ENCODE results near the gene ARHGAP12.
"Not testable (repeated sequence)": the region's sequence is repeated elsewhere in the genome, so short reads cannot be mapped to it uniquely, and the experiment has no call there.

ARHGAP12 gene

GRCh38 chr10:31774928-31775650, 153.5 kb downstream of the ARHGAP12 start:
- in situ Hi-C loops (cut with MboI; ENCODE audit: low sequenced_read_pairs): no loop called here

- in situ Hi-C loops (cut with MboI; ENCODE audit: low sequenced_read_pairs): no loop called here
These were observed 154.2 kb downstream of the ARHGAP12 start for GRCh38 chr10:31774299-31774900.

GRCh38 chr10:31773749-31774298, 154.8 kb downstream of the ARHGAP12 start:
- in situ Hi-C loops (cut with MboI; ENCODE audit: low sequenced_read_pairs): no loop called here

- in situ Hi-C loops (cut with MboI; ENCODE audit: low sequenced_read_pairs): no loop called here
These were observed 157.2 kb downstream of the ARHGAP12 start for GRCh38 chr10:31771331-31771831.

- in situ Hi-C loops (cut with MboI; ENCODE audit: low sequenced_read_pairs): no loop called here
These were observed 158.2 kb downstream of the ARHGAP12 start for GRCh38 chr10:31770307-31770902.

- in situ Hi-C loops (cut with MboI; ENCODE audit: low sequenced_read_pairs): no loop called here
These were observed 159.1 kb downstream of the ARHGAP12 start for GRCh38 chr10:31769564-31769963.

GRCh38 chr10:31768935-31769334, 159.7 kb downstream of the ARHGAP12 start:
- in situ Hi-C loops (cut with MboI; ENCODE audit: low sequenced_read_pairs): not testable (repeated sequence)

GRCh38 chr10:31768467-31768866, 160.2 kb downstream of the ARHGAP12 start:
- in situ Hi-C loops (cut with MboI; ENCODE audit: low sequenced_read_pairs): no loop called here

GRCh38 chr10:31765541-31765940, 163.1 kb downstream of the ARHGAP12 start:
- in situ Hi-C loops (cut with MboI; ENCODE audit: low sequenced_read_pairs): no loop called here

- in situ Hi-C loops (cut with MboI; ENCODE audit: low sequenced_read_pairs): no loop called here
These were observed 166.3 kb downstream of the ARHGAP12 start for GRCh38 chr10:31762316-31762715.

GRCh38 chr10:31761156-31761555, 167.5 kb downstream of the ARHGAP12 start:
- in situ Hi-C loops (cut with MboI; ENCODE audit: low sequenced_read_pairs): no loop called here

- in situ Hi-C loops (cut with MboI; ENCODE audit: low sequenced_read_pairs): no loop called here
These were observed 168.0 kb downstream of the ARHGAP12 start for GRCh38 chr10:31760674-31761081.

- in situ Hi-C loops (cut with MboI; ENCODE audit: low sequenced_read_pairs): no loop called here
These were observed 168.6 kb downstream of the ARHGAP12 start for GRCh38 chr10:31759799-31760626.

GRCh38 chr10:31759124-31759798, 169.4 kb downstream of the ARHGAP12 start:
- in situ Hi-C loops (cut with MboI; ENCODE audit: low sequenced_read_pairs): no loop called here

- in situ Hi-C loops (cut with MboI; ENCODE audit: low sequenced_read_pairs): no loop called here
These were observed 170.1 kb downstream of the ARHGAP12 start for GRCh38 chr10:31758495-31758894.

GRCh38 chr10:31757831-31758230, 170.8 kb downstream of the ARHGAP12 start:
- in situ Hi-C loops (cut with MboI; ENCODE audit: low sequenced_read_pairs): no loop called here

- in situ Hi-C loops (cut with MboI; ENCODE audit: low sequenced_read_pairs): no loop called here
These were observed 171.2 kb downstream of the ARHGAP12 start for GRCh38 chr10:31757386-31757791.

GRCh38 chr10:31756729-31757110, 171.9 kb downstream of the ARHGAP12 start:
- in situ Hi-C loops (cut with MboI; ENCODE audit: low sequenced_read_pairs): no loop called here

- in situ Hi-C loops (cut with MboI; ENCODE audit: low sequenced_read_pairs): no loop called here
These were observed 172.4 kb downstream of the ARHGAP12 start for GRCh38 chr10:31756101-31756728.
